ENCODE data around the gene TMEM14A. TPM values are rescaled to one million over a fixed set of nuclear protein-coding genes. Genes with fewer than 3 reads are reported as not detected.

Gene TMEM14A
- total and polyA plus RNA-seq, 2 of the 8 experiments (the other 6 are each of a cell fraction or from before 2014, with no cell fraction given), result 11.1 to 11.2 TPM

GRCh38 chr6:52644253-52644652, 26.7 kb upstream of the TMEM14A start:
- POLR2A ChIA-PET (ENCODE audit: partially characterized antibody), result no interaction called here

More at GRCh38 chr6:52644253-52644652, 26.7 kb upstream of the TMEM14A start:
- no peak for DNase-seq (ENCODE audit: low read depth in 1 of 2, low spot score in 2 of 2)
- H3K9me3 ChIP-seq (ENCODE audit: insufficient read depth in 2 of 2, low read depth in 1 of 2, low read length in 1 of 2), result no peaks in the 10 kb centered on the region
- H2BK120ac ChIP-seq (replicated peaks; ENCODE audit: low read depth, low read length), result no peak overlapping the region
- no peaks in the 10 kb centered on the region for H3K36me3 ChIP-seq (ENCODE audit: control insufficient read depth in 2 of 4, insufficient read depth in 4 of 4, low read length in 3 of 4)
- WGBS, 2 experiments (ENCODE audit: extremely low coverage in 1 of 2, insufficient coverage in 1 of 2, insufficient read length in 1 of 2, insufficient replicate concordance in 2 of 2, low coverage in 1 of 2, low lambda C conversion rate in 2 of 2, missing lambda C conversion rate in 1 of 2), result 87% methylated on average over 4 of the region's 4 CpGs; no CpG with 5 or more reads in 1 of the 2 experiments
- FAIRE-seq, result no peak
- no peak overlapping the region for H4K91ac ChIP-seq (replicated peaks; ENCODE audit: insufficient read length, low read length)
- H4K8ac ChIP-seq (ENCODE audit: extremely low read depth, insufficient read depth, low read length), result no peak overlapping the region
- no peak overlapping the region for H3K4me2 ChIP-seq (ENCODE audit: insufficient read depth in 1 of 2, low read depth in 2 of 2, low read length in 2 of 2)
- H3K18ac ChIP-seq (ENCODE audit: extremely low read depth, low read length), result no peak overlapping the region
- CTCF ChIA-PET (ENCODE audit: partially characterized antibody), result no interaction called here
- H2AK5ac ChIP-seq (ENCODE audit: low read depth, low read length), result no peak overlapping the region
- no peaks in the 10 kb centered on the region for H3K79me1 ChIP-seq (ENCODE audit: low read depth, low read length)
- H3K27ac ChIP-seq (ENCODE audit: low read depth, low read length), result no peak overlapping the region
- peaks cover 0 to 3% (median under 1%) of the 10 kb centered on the region in 4 experiments; a peak in 1 of 7 replicates for H3K4me1 ChIP-seq (replicated peaks in 1 of 4; ENCODE audit: control insufficient read depth in 3 of 4, insufficient read depth in 4 of 4, low read length in 3 of 4)
- H2BK15ac ChIP-seq (ENCODE audit: low read length), result no peak overlapping the region
- H2BK20ac ChIP-seq (ENCODE audit: low read length), result no peak overlapping the region
- TF ChIP-seq RXRA (IDR thresholded peaks at IDR 0.05; ENCODE audit: insufficient read depth, low read depth, low read length), result no peak
- TF ChIP-seq KDM5A (IDR thresholded peaks at IDR 0.05; ENCODE audit: low read length), result no peak
- TF ChIP-seq CTBP2 (IDR thresholded peaks at IDR 0.05; ENCODE audit: borderline replicate concordance, insufficient read depth, insufficient read length, low read length), result no peak
- TF ChIP-seq SP1 (IDR thresholded peaks at IDR 0.05; ENCODE audit: low read depth, low read length), result no peak
- H3K56ac ChIP-seq (replicated peaks; ENCODE audit: insufficient read length, low read depth, low read length), result no peak overlapping the region
- H2AFZ ChIP-seq (ENCODE audit: low read length), result no peak overlapping the region
- no peaks in the 10 kb centered on the region for H3K23me2 ChIP-seq (ENCODE audit: low read depth, low read length)
- H4K20me1 ChIP-seq (replicated peaks in 1 of 2; ENCODE audit: control insufficient read depth in 1 of 2, insufficient read depth in 2 of 2, low read length in 2 of 2), result no peaks in the 10 kb centered on the region
- no peak overlapping the region for H3K23ac ChIP-seq (ENCODE audit: insufficient read length)
- no peak overlapping the region for H4K5ac ChIP-seq (ENCODE audit: insufficient read length, low read depth, low read length)
- no peak overlapping the region for H2BK5ac ChIP-seq (ENCODE audit: low read depth, low read length)
- H2BK12ac ChIP-seq (ENCODE audit: low read depth, low read length), result no peak overlapping the region
- no peak overlapping the region for H3K4ac ChIP-seq (replicated peaks; ENCODE audit: insufficient read length, low read depth, low read length)
- H3K4me3 ChIP-seq (ENCODE audit: extremely low read depth in 1 of 4, insufficient read depth in 2 of 4, low read depth in 3 of 4, low read length in 4 of 4), result no peak overlapping the region
- no peak overlapping the region for H3K14ac ChIP-seq (ENCODE audit: insufficient read length)
- H3K27me3 ChIP-seq (replicated peaks in 1 of 4; ENCODE audit: control insufficient read depth in 3 of 4, extremely low read depth in 1 of 4, insufficient read depth in 3 of 4, low read length in 3 of 4), result no peaks in the 10 kb centered on the region
- no peak overlapping the region for H3K9ac ChIP-seq (replicated peaks in 1 of 4; ENCODE audit: extremely low read depth in 1 of 4, low read depth in 3 of 4, low read length in 3 of 4)
- H3K79me2 ChIP-seq (ENCODE audit: control insufficient read depth in 1 of 2, insufficient read depth in 2 of 2, low read length in 2 of 2), result no peaks in the 10 kb centered on the region
